GM12892 (cell line): ENCODE measurements around the gene TAX1BP3.

Experiments
- DNase-seq: peaks from one replicate; pipeline ENCODE4 v3.0.0; 2011; ENCODE audit not compliant: insufficient read length
- FAIRE-seq: peaks from 2 replicates; lab custom pipeline; 2011; peaks lifted over from hg19 to GRCh38; lab: Jason Lieb, UNC
- POLR2A ChIP-seq: IDR thresholded peaks from 2 replicates; pipeline ENCODE4 v1.6.1; 2011; ENCODE audit warnings: low read depth, low read length, control low read depth
- POLR2AphosphoS5 ChIP-seq: IDR thresholded peaks from 2 replicates; pipeline ENCODE4 v1.6.1; 2011; ENCODE audit warnings: low read depth, low read length, control low read depth
- TAF1 ChIP-seq: IDR thresholded peaks from 2 replicates; pipeline ENCODE4 v1.6.1; 2011; ENCODE audit warnings: low read depth, mild to moderate bottlenecking, control low read depth, low read length, borderline replicate concordance

The TAX1BP3 gene

GRCh38 chr17:3682033-3682432 lies 13.7 kb upstream of the TAX1BP3 start:
- DNase-seq, result no peak
- no peak for TF ChIP-seq TAF1
- no peak for TF ChIP-seq POLR2AphosphoS5
- no peak for TF ChIP-seq POLR2A
- no peak for FAIRE-seq

GRCh38 chr17:3681565-3681964 lies 13.2 kb upstream of the TAX1BP3 start:
- DNase-seq, result no peak
- no peak for TF ChIP-seq TAF1
- TF ChIP-seq POLR2A, result no peak
- TF ChIP-seq POLR2AphosphoS5, result no peak
- FAIRE-seq, result peak; percentile 33

- FAIRE-seq (no peak), DNase-seq (no peak)
- TF ChIP-seq POLR2A, result no peak
- TF ChIP-seq POLR2AphosphoS5, result no peak
- TF ChIP-seq TAF1, result no peak
Measured at GRCh38 chr17:3681057-3681456, 12.7 kb upstream of the TAX1BP3 start.

- FAIRE-seq (no peak), DNase-seq (no peak)
- TF ChIP-seq POLR2A (no peak), POLR2AphosphoS5 (no peak), TAF1 (no peak)
Measured at GRCh38 chr17:3679531-3680126, 11.3 kb upstream of the TAX1BP3 start.

- no peak for TF ChIP-seq POLR2AphosphoS5
- TF ChIP-seq TAF1, result no peak
- no peak for TF ChIP-seq POLR2A
- no peak for FAIRE-seq
Measured at GRCh38 chr17:3678821-3679530, 10.6 kb upstream of the TAX1BP3 start.

GRCh38 chr17:3678095-3678820 lies 9.9 kb upstream of the TAX1BP3 start:
- DNase-seq (no peak), FAIRE-seq (no peak)
- no peak for TF ChIP-seq POLR2A
- no peak for TF ChIP-seq TAF1
- no peak for TF ChIP-seq POLR2AphosphoS5

More at GRCh38 chr17:3678821-3679530, 10.6 kb upstream of the TAX1BP3 start:
- DNase-seq, result no peak

- no peak for TF ChIP-seq POLR2AphosphoS5
- TF ChIP-seq POLR2A, result no peak
- no peak for FAIRE-seq
Measured at GRCh38 chr17:3675886-3676285, 7.5 kb upstream of the TAX1BP3 start.

GRCh38 chr17:3672571-3672970 lies 4.2 kb upstream of the TAX1BP3 start:
- TF ChIP-seq TAF1 (no peak), POLR2AphosphoS5 (no peak), POLR2A (no peak)
- DNase-seq, result no peak
- FAIRE-seq, result no peak

More at GRCh38 chr17:3675886-3676285, 7.5 kb upstream of the TAX1BP3 start:
- DNase-seq, result no peak

GRCh38 chr17:3669548-3669947 lies 1.2 kb upstream of the TAX1BP3 start:
- DNase-seq (no peak), FAIRE-seq (peak; percentile 14)
- TF ChIP-seq POLR2AphosphoS5, result no peak
- TF ChIP-seq POLR2A, result no peak
- no peak for TF ChIP-seq TAF1

- DNase-seq (no peak), FAIRE-seq (no peak)
- TF ChIP-seq POLR2AphosphoS5, result no peak
- no peak for TF ChIP-seq TAF1
Measured at GRCh38 chr17:3669085-3669347, 638 bp upstream of the TAX1BP3 start.

- DNase-seq (no peak), FAIRE-seq (no peak)
- TF ChIP-seq TAF1 (no peak), POLR2AphosphoS5 (no peak)
Measured at GRCh38 chr17:3667366-3668278, 756 bp downstream of the TAX1BP3 start.

GRCh38 chr17:3666516-3666915 lies 1.9 kb downstream of the TAX1BP3 start:
- FAIRE-seq, result no peak
- no peak for DNase-seq
- no peak for TF ChIP-seq POLR2A
- TF ChIP-seq TAF1, result no peak
- no peak for TF ChIP-seq POLR2AphosphoS5
